GM19324 (cell line): ENCODE results near the gene ASTN1.
"Not testable (repeated sequence)": the region's sequence is repeated elsewhere in the genome, so short reads cannot be mapped to it uniquely, and the experiment has no call there.

Source experiments
- ATAC-seq: cut with Tn5 transposase; IDR thresholded peaks from one replicate; pipeline ENCODE4 v1.9.1; 2021; ENCODE audit warnings: mild to moderate bottlenecking, moderate library complexity; ENCODE audit not compliant: unreplicated experiment, low FRiP score

The ASTN1 gene

GRCh38 chr1:177116941-177117340 lies 47.6 kb downstream of the ASTN1 start:
- no peak for ATAC-seq

DNA sequence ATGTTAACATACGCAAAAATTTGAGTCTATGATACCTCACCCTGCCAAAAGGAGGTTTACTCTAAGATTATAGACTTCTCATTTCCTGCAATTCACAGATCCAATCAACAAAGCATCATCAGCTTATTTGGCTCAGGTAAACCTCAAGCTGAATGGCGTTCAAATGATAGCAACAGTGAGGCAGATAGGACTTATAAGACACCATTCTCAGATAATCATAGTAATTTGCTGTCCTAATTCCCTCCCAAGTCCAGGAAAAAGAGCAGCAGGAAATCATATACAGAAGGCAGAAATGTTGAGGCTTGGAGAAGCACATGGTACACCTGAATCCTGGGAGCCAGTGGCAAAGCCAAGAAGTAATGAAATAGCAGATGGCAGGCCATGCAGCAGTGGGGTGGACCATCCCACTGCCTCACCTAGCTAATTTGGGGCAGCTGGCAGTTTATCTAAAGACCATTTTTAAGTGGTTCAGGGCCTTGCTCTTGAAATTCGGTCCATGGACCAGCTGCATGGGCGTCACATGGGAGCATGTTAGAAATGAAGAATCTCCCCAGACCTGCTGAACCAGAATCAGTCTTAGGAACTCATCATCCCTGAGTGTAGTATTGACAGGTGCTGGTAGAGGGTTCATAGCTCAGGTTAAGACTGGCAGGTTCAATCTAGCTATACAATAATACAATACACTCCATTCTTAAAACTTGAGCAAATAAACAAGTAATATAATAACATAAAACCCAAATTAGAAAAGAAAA lies 57.7 kb downstream of the ASTN1 start:
- no peak for ATAC-seq

- ATAC-seq: no peak
Measured at GRCh38 chr1:177106196-177106595, 58.3 kb downstream of the ASTN1 start.

- ATAC-seq: no peak
Measured at GRCh38 chr1:177103005-177103852, 61.3 kb downstream of the ASTN1 start.

DNA sequence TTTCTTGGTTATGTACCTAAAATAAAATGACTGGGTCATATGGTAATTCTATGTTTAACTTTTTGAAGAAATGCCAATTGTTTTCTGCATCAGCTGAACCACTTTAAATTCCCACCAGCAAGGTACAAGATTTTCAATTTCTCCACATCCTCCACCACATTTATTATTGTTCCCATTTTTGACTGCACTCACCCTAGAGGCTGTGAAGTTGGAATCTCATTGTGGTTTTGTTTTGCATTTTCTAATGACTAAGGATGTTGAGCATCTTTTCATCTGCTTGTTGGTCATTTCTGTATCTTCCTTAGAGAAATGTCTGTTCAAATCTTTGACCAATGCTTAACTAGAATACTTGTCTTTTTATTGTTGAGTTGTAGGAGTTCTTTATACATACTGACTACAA lies 72.5 kb downstream of the ASTN1 start:
- no peak for ATAC-seq

DNA sequence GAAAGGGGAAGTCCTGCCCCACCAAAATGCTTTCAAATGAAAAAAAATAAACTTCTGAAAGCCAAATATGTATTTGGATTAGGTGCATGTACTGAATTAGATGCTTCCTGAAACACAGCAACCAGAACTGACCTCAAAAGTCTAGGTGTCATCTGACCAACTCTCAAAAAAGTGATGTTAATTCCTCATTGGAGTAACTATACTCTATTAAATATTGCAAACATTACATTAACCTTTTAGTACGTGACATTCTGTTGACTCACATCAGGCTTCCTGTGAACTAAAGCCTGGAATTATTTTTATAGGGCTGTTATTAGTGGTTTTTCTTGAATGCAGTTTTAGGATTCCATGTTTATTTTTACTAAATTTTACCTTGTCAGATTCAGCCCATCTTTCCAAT lies 73.5 kb downstream of the ASTN1 start:
- ATAC-seq: no peak

GRCh38 chr1:177088966-177089365 lies 75.5 kb downstream of the ASTN1 start:
- ATAC-seq: no peak

- ATAC-seq: no peak
Measured at GRCh38 chr1:177082855-177083693, 81.4 kb downstream of the ASTN1 start.

DNA sequence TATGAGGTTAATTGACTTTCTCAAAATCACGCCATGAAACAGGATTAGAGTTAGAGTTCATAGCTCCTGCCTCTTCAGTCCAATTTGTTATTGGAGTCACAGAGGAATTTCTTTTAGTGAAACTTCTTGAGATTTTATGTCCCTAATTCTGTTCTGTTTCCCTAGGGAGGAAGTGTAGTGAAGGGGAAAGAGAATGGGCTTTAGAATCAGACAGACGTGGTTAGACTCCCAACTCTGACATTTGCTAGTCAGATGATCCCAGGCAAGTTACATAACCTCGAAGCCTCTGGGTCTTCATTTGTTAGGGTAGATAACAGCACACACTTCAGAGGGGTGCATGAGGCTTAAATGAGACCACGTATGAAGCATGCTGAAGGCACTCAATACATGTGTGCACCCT lies 83.9 kb downstream of the ASTN1 start:
- ATAC-seq: no peak

- ATAC-seq: no peak
Measured at GRCh38 chr1:177077734-177078499, 86.6 kb downstream of the ASTN1 start.

- ATAC-seq: no peak
Measured at GRCh38 chr1:177077006-177077405, 87.5 kb downstream of the ASTN1 start.

DNA sequence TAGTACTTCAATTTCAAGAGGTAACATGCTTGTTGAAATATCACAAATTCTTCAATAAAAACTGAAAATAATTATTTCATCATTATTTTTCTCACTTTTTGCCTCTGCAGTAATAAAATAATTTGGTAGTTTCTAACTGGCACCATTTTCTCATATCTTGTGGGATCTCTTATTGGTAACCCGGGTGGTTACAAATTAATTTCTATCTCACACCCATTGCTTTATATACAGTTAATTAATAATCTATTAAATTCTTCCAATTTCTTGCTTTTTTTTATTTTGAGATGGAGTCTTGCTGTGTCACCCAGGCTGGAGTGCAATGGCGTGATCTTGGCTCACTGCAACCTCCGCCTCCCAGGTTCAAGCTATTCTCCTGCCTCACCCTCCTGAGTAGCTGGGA lies 89.7 kb downstream of the ASTN1 start:
- not testable (repeated sequence) for ATAC-seq

GRCh38 chr1:177069490-177069889 lies 95.0 kb downstream of the ASTN1 start:
- no peak for ATAC-seq

- ATAC-seq: no peak
Measured at GRCh38 chr1:177067752-177068410, 96.6 kb downstream of the ASTN1 start.

GRCh38 chr1:177065430-177065829 lies 99.1 kb downstream of the ASTN1 start:
- no peak for ATAC-seq

GRCh38 chr1:177063648-177064047 lies 100.9 kb downstream of the ASTN1 start:
- no peak for ATAC-seq

DNA sequence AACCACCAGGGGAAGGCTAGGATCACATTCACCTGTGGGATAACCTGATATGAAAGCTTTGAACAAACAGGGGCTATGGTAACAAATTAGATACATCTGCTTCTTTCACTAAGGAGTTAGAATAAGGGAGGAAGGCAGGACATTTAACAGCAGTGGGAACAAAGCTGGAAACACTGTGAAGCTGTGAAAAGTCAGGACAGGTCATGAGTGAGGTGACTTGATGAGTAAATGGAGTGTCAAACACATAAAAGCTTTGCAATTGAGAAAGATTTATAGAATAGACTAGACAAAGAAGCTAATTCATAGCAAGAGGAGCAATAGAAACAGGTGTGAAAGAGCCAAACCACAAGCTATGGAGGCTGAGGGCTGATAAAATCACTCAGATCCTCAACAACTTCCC lies 110.0 kb downstream of the ASTN1 start:
- no peak for ATAC-seq

DNA sequence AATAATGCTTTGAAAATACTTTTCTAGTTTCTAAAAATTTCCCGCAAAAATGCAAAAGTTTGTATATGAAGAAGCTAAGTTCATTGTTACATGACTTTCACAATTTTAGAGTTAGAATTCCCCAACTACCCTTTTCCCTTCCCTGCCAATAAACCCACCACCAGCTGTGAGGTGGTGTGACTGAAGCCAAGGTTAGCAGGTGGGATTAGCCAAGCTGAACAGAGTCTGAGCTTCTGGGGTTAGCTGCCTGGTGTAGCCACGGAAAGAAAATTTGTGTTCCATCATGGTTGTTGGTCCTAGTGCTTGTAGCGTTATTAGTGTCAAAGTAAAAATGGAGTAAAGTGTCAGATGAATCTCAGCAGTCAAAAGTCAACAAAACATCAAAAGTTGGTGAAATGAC lies 110.9 kb downstream of the ASTN1 start:
- ATAC-seq: no peak

GRCh38 chr1:177048314-177049069 lies 116.0 kb downstream of the ASTN1 start:
- no peak for ATAC-seq
